Activated T-helper 9 cell treated with anti-CD3 and anti-CD28 coated beads, Interleukin-2, amount 50 U/mL, for 16 hours (primary cell): Measurements from ENCODE around the gene ACTR3C.
A peak's percentile ranks its signal among the peaks of the same experiment; 100 is the strongest.
"Not testable (repeated sequence)": the region's sequence is repeated elsewhere in the genome, so short reads cannot be mapped to it uniquely, and the experiment has no call there.

Experiments used
- DNase-seq: peaks from one replicate; pipeline ENCODE4 v3.0.0-alpha.2; 2020; ENCODE audit warnings: low read depth

The ACTR3C gene

GRCh38 chr7:150335108-150335773 is 11.9 kb upstream of the ACTR3C start:
- no peak for DNase-seq

GRCh38 chr7:150334108-150334507 is 10.8 kb upstream of the ACTR3C start:
- no peak for DNase-seq

- no peak for DNase-seq
These were observed 10.3 kb upstream of the ACTR3C start for GRCh38 chr7:150333659-150334058.

GRCh38 chr7:150332852-150333635 is 9.7 kb upstream of the ACTR3C start:
- DNase-seq: no peak

GRCh38 chr7:150330211-150330885 is 7.0 kb upstream of the ACTR3C start:
- DNase-seq: no peak

- DNase-seq: no peak
These were observed 6.2 kb upstream of the ACTR3C start for GRCh38 chr7:150329331-150330120.

GRCh38 chr7:150327308-150327707 is 4.0 kb upstream of the ACTR3C start:
- no peak for DNase-seq

GRCh38 chr7:150326657-150327268 is 3.4 kb upstream of the ACTR3C start:
- no peak for DNase-seq

- DNase-seq: no peak
These were observed 2.6 kb upstream of the ACTR3C start for GRCh38 chr7:150325901-150326300.

GRCh38 chr7:150325110-150325611 is 1.8 kb upstream of the ACTR3C start:
- DNase-seq: no peak

- no peak for DNase-seq
These were observed 1.1 kb upstream of the ACTR3C start for GRCh38 chr7:150324373-150324961.

GRCh38 chr7:150323682-150324372 is 482 bp upstream of the ACTR3C start:
- DNase-seq: no peak

GRCh38 chr7:150322114-150322832 is 1.1 kb downstream of the ACTR3C start:
- peak; percentile 31 for DNase-seq

GRCh38 chr7:150321788-150322113 is 1.6 kb downstream of the ACTR3C start:
- no peak for DNase-seq

GRCh38 chr7:150317748-150318444 is 5.4 kb downstream of the ACTR3C start:
- DNase-seq: no peak

GRCh38 chr7:150316987-150317386 is 6.4 kb downstream of the ACTR3C start:
- DNase-seq: not testable (repeated sequence)

GRCh38 chr7:150314639-150315239 is 8.6 kb downstream of the ACTR3C start:
- no peak for DNase-seq

- no peak for DNase-seq
These were observed 9.5 kb downstream of the ACTR3C start for GRCh38 chr7:150313870-150314269.

- DNase-seq: no peak
These were observed 10.0 kb downstream of the ACTR3C start for GRCh38 chr7:150313367-150313809.
